Measurements from ENCODE around the gene PDP2. TPM values are rescaled to one million over a fixed set of nuclear protein-coding genes. Genes with fewer than 3 reads are reported as not detected.

PDP2 gene
- total and polyA plus RNA-seq, 2 of the 4 experiments (the other 2 are of a cell fraction), result 5.3 to 16.8 TPM

GRCh38 chr16:66936889-66937554 is 56.7 kb downstream of the PDP2 start:
- CTCF ChIA-PET, result no interaction called here
- intact Hi-C loops (cut with micrococcal nuclease), result no loop called here

More at GRCh38 chr16:66936889-66937554, 56.7 kb downstream of the PDP2 start:
- Histone ChIP-seq H3K56ac (ENCODE audit: extremely low read depth, insufficient read depth, low read length) (no peak overlapping the region), H2BK20ac (ENCODE audit: low read depth, low read length) (no peak overlapping the region), H4K91ac (ENCODE audit: insufficient read depth, low read depth, low read length) (no peak overlapping the region), H2BK120ac (ENCODE audit: low read depth, low read length) (no peak overlapping the region), H3K4me3 (ENCODE audit: insufficient read depth, low read depth, low read length) (no peak overlapping the region), H4K20me1 (ENCODE audit: insufficient read depth, low read length) (peaks cover 44% of the 10 kb centered on the region), H2BK15ac (ENCODE audit: low read depth, low read length) (no peak overlapping the region), H2AK5ac (ENCODE audit: low read depth, low read length) (no peak overlapping the region), H4K8ac (ENCODE audit: low read depth in 2 of 2, low read length in 2 of 2) (no peak overlapping the region), H3K4ac (ENCODE audit: low read depth, low read length) (no peak overlapping the region), H3K4me2 (ENCODE audit: low read depth, low read length) (no peak overlapping the region), H2AFZ (replicated peaks; ENCODE audit: low read length, poor library complexity) (no peak overlapping the region), H3K36me3 (ENCODE audit: control insufficient read depth, insufficient read depth, low read length) (peaks cover 52% of the 10 kb centered on the region), H4K5ac (ENCODE audit: low read depth, low read length) (no peak overlapping the region), H3K9ac (ENCODE audit: low read depth, low read length) (no peak overlapping the region), H3K18ac (ENCODE audit: low read depth, low read length) (no peak overlapping the region), H3K9me1 (ENCODE audit: insufficient read depth, low read length) (peaks cover 25% of the 10 kb centered on the region), H3K27ac (ENCODE audit: insufficient read depth, low read length) (no peak overlapping the region), H3K27me3 (ENCODE audit: control insufficient read depth, insufficient read depth, low read length) (no peaks in the 10 kb centered on the region), H3K79me1 (ENCODE audit: low read depth in 1 of 2, low read length in 2 of 2) (peaks cover 25 to 89% of the 10 kb centered on the region in 2 experiments), H3K9me3 (ENCODE audit: control insufficient read depth, insufficient read depth, low read length) (no peaks in the 10 kb centered on the region), H3K14ac (replicated peaks; ENCODE audit: low read depth, low read length) (no peak overlapping the region), H2BK5ac (ENCODE audit: low read depth, low read length, poor library complexity, severe bottlenecking) (no peak overlapping the region), H3K23ac (ENCODE audit: low read depth, low read length) (peak overlapping the region; percentile 51; the same call in 1 of the 2 replicates), H3K4me1 (ENCODE audit: control insufficient read depth, insufficient read depth, low read length) (peaks cover 9% of the 10 kb centered on the region), H2AK9ac (replicated peaks; ENCODE audit: low read depth, low read length, poor library complexity) (no peak overlapping the region)
- no TSS peak for BruUV-seq (replicated peaks)
- ATAC-seq (ENCODE audit: low read depth) (no peak), DNase-seq (no peak)
- TF ChIP-seq SMC3 (IDR thresholded peaks at IDR 0.05; ENCODE audit: low read depth, low read length) (no peak), BHLHE40 (IDR thresholded peaks at IDR 0.05; ENCODE audit: low read depth, low read length) (no peak), FOS (IDR thresholded peaks at IDR 0.05; ENCODE audit: low read depth, low read length) (no peak), MXI1 (IDR thresholded peaks at IDR 0.05; ENCODE audit: borderline replicate concordance, low read depth, low read length) (no peak), NFE2L2 (IDR thresholded peaks at IDR 0.05; ENCODE audit: low read depth, low read length) (no peak)
- POLR2A ChIA-PET (ENCODE audit: unreplicated experiment), result interaction anchor here (0.6 kb wide), 1 partner anchor 232 kb away, joined by 3 read pairs; no protein-coding TSS in a partner anchor
- dilution Hi-C loops (cut with HindIII; ENCODE audit: low sequenced_read_pairs, unreplicated experiment) (no loop called here), in situ Hi-C loops (cut with MboI; ENCODE audit: low sequenced_read_pairs) (no loop called here)
- 95% methylated on average over 2 of the region's 4 CpGs; no CpG with 5 or more reads in 1 of the 2 experiments for WGBS, 2 experiments (ENCODE audit: extremely low coverage in 2 of 2, insufficient read length in 1 of 2)
